Measurements from ENCODE around the gene ZNF280B.
"Not testable (repeated sequence)": the region's sequence is repeated elsewhere in the genome, so short reads cannot be mapped to it uniquely, and the experiment has no call there.

ZNF280B gene

GRCh38 chr22:22528780-22529179, 20.2 kb upstream of the ZNF280B start:
- Mint-ChIP-seq H3K36me3 (ENCODE audit: low read depth) (no peaks in the 10 kb centered on the region), H3K27ac (no peak overlapping the region), H3K4me3 (no peak overlapping the region), H3K27me3 (no peaks in the 10 kb centered on the region), H3K9me3 (no peaks in the 10 kb centered on the region), H3K4me1 (ENCODE audit: low read depth) (peaks cover 18% of the 10 kb centered on the region)
- intact Hi-C loops (cut with micrococcal nuclease) = no loop called here

- no peaks in the 10 kb centered on the region for H3K36me3 Mint-ChIP-seq (ENCODE audit: low read depth)
- intact Hi-C loops (cut with micrococcal nuclease) = no loop called here
These were observed 18.8 kb upstream of the ZNF280B start for GRCh38 chr22:22527312-22527711.

GRCh38 chr22:22526125-22526912, 17.8 kb upstream of the ZNF280B start:
- H3K27me3 Mint-ChIP-seq = no peaks in the 10 kb centered on the region
- no peak overlapping the region for H3K4me3 Mint-ChIP-seq
- H3K27ac Mint-ChIP-seq = no peak overlapping the region
- no peaks in the 10 kb centered on the region for H3K9me3 Mint-ChIP-seq
- H3K4me1 Mint-ChIP-seq (ENCODE audit: low read depth) = peaks cover 24% of the 10 kb centered on the region
- intact Hi-C loops (cut with micrococcal nuclease) = no loop called here
- H3K36me3 Mint-ChIP-seq (ENCODE audit: low read depth) = no peaks in the 10 kb centered on the region

More at GRCh38 chr22:22527312-22527711, 18.8 kb upstream of the ZNF280B start:
- Mint-ChIP-seq H3K27me3 (no peaks in the 10 kb centered on the region), H3K4me1 (ENCODE audit: low read depth) (peaks cover 18% of the 10 kb centered on the region), H3K9me3 (no peaks in the 10 kb centered on the region), H3K4me3 (no peak overlapping the region), H3K27ac (no peak overlapping the region)

- no peaks in the 10 kb centered on the region for H3K9me3 Mint-ChIP-seq
- intact Hi-C loops (cut with micrococcal nuclease) = no loop called here
- H3K27ac Mint-ChIP-seq = no peak overlapping the region
- H3K4me1 Mint-ChIP-seq (ENCODE audit: low read depth) = peaks cover 24% of the 10 kb centered on the region
- no peaks in the 10 kb centered on the region for H3K36me3 Mint-ChIP-seq (ENCODE audit: low read depth)
- no peak overlapping the region for H3K4me3 Mint-ChIP-seq
- no peaks in the 10 kb centered on the region for H3K27me3 Mint-ChIP-seq
These were observed 15.0 kb upstream of the ZNF280B start for GRCh38 chr22:22523494-22523893.

GRCh38 chr22:22521631-22522030, 13.1 kb upstream of the ZNF280B start:
- Mint-ChIP-seq H3K27ac (no peak overlapping the region), H3K36me3 (ENCODE audit: low read depth) (no peaks in the 10 kb centered on the region), H3K27me3 (peaks cover 3% of the 10 kb centered on the region), H3K4me1 (ENCODE audit: low read depth) (peaks cover 24% of the 10 kb centered on the region), H3K9me3 (no peaks in the 10 kb centered on the region), H3K4me3 (no peak overlapping the region)
- intact Hi-C loops (cut with micrococcal nuclease) = no loop called here

GRCh38 chr22:22520667-22521602, 12.4 kb upstream of the ZNF280B start:
- Mint-ChIP-seq H3K9me3 (no peaks in the 10 kb centered on the region), H3K27me3 (peaks cover 4% of the 10 kb centered on the region), H3K4me3 (no peak overlapping the region), H3K4me1 (ENCODE audit: low read depth) (peaks cover 18% of the 10 kb centered on the region), H3K36me3 (ENCODE audit: low read depth) (no peaks in the 10 kb centered on the region), H3K27ac (no peak overlapping the region)
- intact Hi-C loops (cut with micrococcal nuclease) = no loop called here

- no peaks in the 10 kb centered on the region for H3K36me3 Mint-ChIP-seq (ENCODE audit: low read depth)
- no peaks in the 10 kb centered on the region for H3K9me3 Mint-ChIP-seq
- peaks cover 10% of the 10 kb centered on the region for H3K4me1 Mint-ChIP-seq (ENCODE audit: low read depth)
- no peak within 1 kb of the TSS for H3K27ac Mint-ChIP-seq
- intact Hi-C loops (cut with micrococcal nuclease) = no loop called here
- H3K27me3 Mint-ChIP-seq = peaks cover 10% of the 10 kb centered on the region
- no peak within 1 kb of the TSS for H3K4me3 Mint-ChIP-seq
These were observed 11.6 kb upstream of the ZNF280B start, which contains the start of gene ZNF280A for GRCh38 chr22:22520020-22520656. ZNF280A (minus strand) TSS chr22:22520270; CDS start chr22:22515630, 4,640 bp downstream.

GRCh38 chr22:22519591-22519990, 11.0 kb upstream of the ZNF280B start:
- Mint-ChIP-seq H3K36me3 (ENCODE audit: low read depth) (no peaks in the 10 kb centered on the region), H3K4me3 (no peak overlapping the region), H3K27me3 (peaks cover 13% of the 10 kb centered on the region), H3K9me3 (no peaks in the 10 kb centered on the region), H3K4me1 (ENCODE audit: low read depth) (peaks cover 5% of the 10 kb centered on the region), H3K27ac (no peak overlapping the region)
- intact Hi-C loops (cut with micrococcal nuclease) = no loop called here

GRCh38 chr22:22516992-22517391, 8.4 kb upstream of the ZNF280B start:
- Mint-ChIP-seq H3K9me3 (no peaks in the 10 kb centered on the region), H3K27ac (no peak overlapping the region), H3K4me3 (no peak overlapping the region), H3K4me1 (ENCODE audit: low read depth) (peaks cover 10% of the 10 kb centered on the region), H3K27me3 (peaks cover 21% of the 10 kb centered on the region), H3K36me3 (ENCODE audit: low read depth) (no peaks in the 10 kb centered on the region)
- intact Hi-C loops (cut with micrococcal nuclease) = no loop called here

- no peak overlapping the region for H3K27ac Mint-ChIP-seq
- H3K36me3 Mint-ChIP-seq (ENCODE audit: low read depth) = no peaks in the 10 kb centered on the region
- no peak overlapping the region for H3K4me3 Mint-ChIP-seq
- peaks cover 25% of the 10 kb centered on the region for H3K27me3 Mint-ChIP-seq
- intact Hi-C loops (cut with micrococcal nuclease) = no loop called here
- H3K9me3 Mint-ChIP-seq = no peaks in the 10 kb centered on the region
- H3K4me1 Mint-ChIP-seq (ENCODE audit: low read depth) = peaks cover 7% of the 10 kb centered on the region
These were observed 7.3 kb upstream of the ZNF280B start for GRCh38 chr22:22515890-22516289.

- intact Hi-C loops (cut with micrococcal nuclease); H3K4me1 Mint-ChIP-seq (ENCODE audit: low read depth); H3K27ac Mint-ChIP-seq; H3K4me3 Mint-ChIP-seq; H3K36me3 Mint-ChIP-seq (ENCODE audit: low read depth): not testable (repeated sequence)
- Mint-ChIP-seq H3K9me3 (peaks cover 11% of the 10 kb centered on the region), H3K27me3 (peaks cover 25% of the 10 kb centered on the region)
These were observed 5.9 kb upstream of the ZNF280B start for GRCh38 chr22:22514431-22514830.

- H3K36me3 Mint-ChIP-seq (ENCODE audit: low read depth) = no peaks in the 10 kb centered on the region
- peaks cover 25% of the 10 kb centered on the region for H3K27me3 Mint-ChIP-seq
- H3K9me3 Mint-ChIP-seq = peaks cover 14% of the 10 kb centered on the region
- no peak overlapping the region for H3K27ac Mint-ChIP-seq
- H3K4me1 Mint-ChIP-seq (ENCODE audit: low read depth) = peaks cover 7% of the 10 kb centered on the region
- no peak overlapping the region for H3K4me3 Mint-ChIP-seq
- intact Hi-C loops (cut with micrococcal nuclease) = no loop called here
These were observed 5.1 kb upstream of the ZNF280B start for GRCh38 chr22:22513619-22514018.

GRCh38 chr22:22512951-22513350, 4.4 kb upstream of the ZNF280B start:
- Mint-ChIP-seq H3K9me3 (peaks cover 14% of the 10 kb centered on the region), H3K4me1 (ENCODE audit: low read depth) (peaks cover 11% of the 10 kb centered on the region), H3K27ac (no peak overlapping the region), H3K36me3 (ENCODE audit: low read depth) (no peaks in the 10 kb centered on the region), H3K4me3 (no peak overlapping the region), H3K27me3 (peaks cover 28% of the 10 kb centered on the region)
- intact Hi-C loops (cut with micrococcal nuclease) = no loop called here

GRCh38 chr22:22510833-22511232, 2.3 kb upstream of the ZNF280B start:
- intact Hi-C loops (cut with micrococcal nuclease); H3K36me3 Mint-ChIP-seq (ENCODE audit: low read depth); H3K27ac Mint-ChIP-seq; H3K4me3 Mint-ChIP-seq: not testable (repeated sequence)
- Mint-ChIP-seq H3K27me3 (peaks cover 28% of the 10 kb centered on the region), H3K4me1 (ENCODE audit: low read depth) (peaks cover 15% of the 10 kb centered on the region), H3K9me3 (peaks cover 14% of the 10 kb centered on the region)

All from dendritic cell treated with granulocyte-macrophage colony-stimulating factor and Interleukin-4, amounts not matched to agents 40 ng/mL and 50 ng/mL, for 4 days (primary cell).